CD4-positive, alpha-beta T cell treated with Interferon gamma for 1 hour (primary cell): ENCODE results near the gene DEFB124.

ENCODE experiments used
- DNase-seq: peaks from one replicate; pipeline ENCODE4 v3.0.0-alpha.2; 2020

DEFB124 gene

GRCh38 chr20:31418307-31418706 is 56.6 kb downstream of the DEFB124 start:
- no peak for DNase-seq

- DNase-seq, result no peak
These were observed 59.3 kb downstream of the DEFB124 start for GRCh38 chr20:31415653-31416052.
